ENCODE results near the gene MRPL12.
A peak's percentile ranks its signal among the peaks of the same experiment; 100 is the strongest.

The MRPL12 gene

DNA sequence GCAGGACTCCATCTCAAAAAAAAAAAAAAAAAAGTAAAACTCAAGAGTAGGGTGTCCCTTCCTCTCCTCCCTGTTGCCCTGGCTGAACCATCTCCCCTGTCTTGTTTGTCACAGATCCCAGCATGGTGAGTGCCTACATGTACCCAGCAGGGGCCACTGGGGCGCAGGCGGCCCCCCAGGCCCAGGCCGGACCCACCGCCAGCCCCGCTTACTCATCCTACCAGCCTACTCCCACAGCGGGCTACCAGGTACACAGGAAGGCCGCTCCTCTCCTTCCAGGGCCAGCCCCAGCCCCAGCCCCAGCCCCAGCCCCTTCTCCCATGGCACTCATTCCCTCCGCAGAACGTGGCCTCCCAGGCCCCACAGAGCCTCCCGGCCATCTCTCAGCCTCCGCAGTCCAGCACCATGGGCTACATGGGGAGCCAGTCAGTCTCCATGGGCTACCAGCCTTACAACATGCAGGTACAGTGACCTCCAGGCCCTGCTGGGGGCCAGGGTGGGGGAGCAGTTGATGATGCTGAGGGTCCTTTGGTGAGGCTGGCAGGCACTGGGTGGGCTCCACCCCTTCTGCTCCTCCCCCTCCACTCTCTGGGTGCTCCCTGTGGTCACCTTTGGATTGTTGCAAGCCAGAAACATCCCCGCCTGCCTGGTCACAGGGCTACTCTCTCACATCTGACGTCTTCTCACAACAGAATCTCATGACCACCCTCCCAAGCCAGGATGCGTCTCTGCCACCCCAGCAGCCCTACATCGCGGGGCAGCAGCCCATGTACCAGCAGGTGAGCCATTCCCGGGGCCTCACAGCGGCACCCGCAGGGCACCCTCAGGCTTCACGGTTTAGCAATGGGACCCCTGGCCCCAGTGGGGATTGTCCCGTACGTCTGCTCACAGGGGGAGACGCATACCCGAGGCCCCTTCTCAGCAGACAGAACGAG is 2.5 kb upstream of the MRPL12 start:
- Mint-ChIP-seq H3K27ac (peak overlapping the region in 1 of 2 donors; percentile 97), H3K36me3 (ENCODE audit: insufficient read depth) (peaks cover 52% of the 10 kb centered on the region), H3K9me3 (no peaks in the 10 kb centered on the region), H3K4me1 (ENCODE audit: low read depth in 2 of 2) (peaks cover 19 to 20% of the 10 kb centered on the region in 2 donors), H3K27me3 (no peaks in the 10 kb centered on the region), H3K4me3 (peak overlapping the region in 1 of 2 donors; percentile 6)
- no peak for DNase-seq
- ATAC-seq (replicated peaks), result no peak

DNA sequence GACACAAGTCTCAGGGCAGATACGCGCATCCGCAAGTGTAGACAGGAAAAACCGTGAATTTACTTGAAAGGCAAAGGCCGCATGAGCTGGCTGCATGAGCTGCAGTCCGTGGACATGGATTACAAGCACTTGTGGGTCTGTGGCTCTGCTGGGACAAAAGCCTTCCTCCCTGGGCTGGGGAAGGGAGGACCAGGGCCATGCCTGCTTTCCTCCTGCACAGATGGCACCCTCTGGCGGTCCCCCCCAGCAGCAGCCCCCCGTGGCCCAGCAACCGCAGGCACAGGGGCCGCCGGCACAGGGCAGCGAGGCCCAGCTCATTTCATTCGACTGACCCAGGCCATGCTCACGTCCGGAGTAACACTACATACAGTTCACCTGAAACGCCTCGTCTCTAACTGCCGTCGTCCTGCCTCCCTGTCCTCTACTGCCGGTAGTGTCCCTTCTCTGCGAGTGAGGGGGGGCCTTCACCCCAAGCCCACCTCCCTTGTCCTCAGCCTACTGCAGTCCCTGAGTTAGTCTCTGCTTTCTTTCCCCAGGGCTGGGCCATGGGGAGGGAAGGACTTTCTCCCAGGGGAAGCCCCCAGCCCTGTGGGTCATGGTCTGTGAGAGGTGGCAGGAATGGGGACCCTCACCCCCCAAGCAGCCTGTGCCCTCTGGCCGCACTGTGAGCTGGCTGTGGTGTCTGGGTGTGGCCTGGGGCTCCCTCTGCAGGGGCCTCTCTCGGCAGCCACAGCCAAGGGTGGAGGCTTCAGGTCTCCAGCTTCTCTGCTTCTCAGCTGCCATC is 1.7 kb upstream of the MRPL12 start:
- no peaks in the 10 kb centered on the region for H3K27me3 Mint-ChIP-seq
- ATAC-seq (replicated peaks), result no peak

DNA sequence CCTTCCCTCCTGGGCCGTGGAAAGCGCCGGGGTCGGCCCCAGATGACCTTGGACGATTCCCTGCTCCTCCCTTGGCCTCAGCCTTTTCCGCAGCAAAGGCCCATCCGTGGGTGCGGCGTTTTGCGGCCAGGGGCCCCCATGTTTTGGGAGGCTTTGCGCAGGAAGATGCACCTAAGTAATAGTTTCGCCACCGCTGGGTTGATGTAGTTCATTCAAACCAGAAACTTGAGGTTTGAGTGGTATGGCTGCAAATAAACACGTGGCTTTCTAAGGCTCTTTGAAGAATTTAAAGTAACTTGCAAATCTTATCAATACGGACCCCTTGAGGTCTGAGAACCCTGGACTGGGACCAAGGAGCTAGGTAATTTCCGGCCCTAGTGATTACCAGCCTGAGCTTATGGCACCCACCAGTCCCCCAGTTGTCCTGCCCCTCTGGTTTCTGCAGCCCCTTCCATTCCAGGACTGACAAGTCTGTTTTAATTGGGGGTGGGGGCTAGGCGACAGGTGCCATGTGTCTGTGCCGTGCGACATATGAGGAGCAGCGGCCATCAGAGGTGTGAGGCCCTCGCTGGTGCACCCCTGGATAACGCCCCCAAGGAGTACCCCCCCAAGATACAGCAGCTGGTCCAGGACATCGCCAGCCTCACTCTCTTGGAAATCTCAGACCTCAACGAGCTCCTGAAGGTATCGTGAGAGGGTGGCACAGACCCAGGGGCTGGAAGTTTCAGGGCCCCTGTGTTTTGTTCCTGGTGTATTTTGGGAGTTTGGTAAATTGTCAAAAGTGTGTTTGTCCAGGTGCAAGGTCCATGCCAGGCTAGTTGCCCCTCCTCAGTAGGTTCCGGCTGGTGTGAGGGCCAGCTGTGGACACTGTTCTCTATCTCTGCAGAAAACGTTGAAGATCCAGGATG is 834 bp downstream of the MRPL12 start:
- Mint-ChIP-seq H3K27ac (peak overlapping the region; percentile 97 to 98), H3K4me1 (ENCODE audit: low read depth in 2 of 2) (peaks cover 20% of the 10 kb centered on the region in 2 donors), H3K36me3 (ENCODE audit: insufficient read depth) (peaks cover 44% of the 10 kb centered on the region), H3K27me3 (no peaks in the 10 kb centered on the region), H3K4me3 (peak overlapping the region; percentile 93 to 94), H3K9me3 (no peaks in the 10 kb centered on the region)
- DNase-seq (no peak), ATAC-seq (replicated peaks) (peak; percentile 20)

More for the DNA sequence above, 1.7 kb upstream of the MRPL12 start:
- H3K4me3 Mint-ChIP-seq, result peak overlapping the region; percentile 93 to 94
- no peaks in the 10 kb centered on the region for H3K9me3 Mint-ChIP-seq
- peak overlapping the region; percentile 97 to 98 for H3K27ac Mint-ChIP-seq
- no peak for DNase-seq
- peaks cover 52% of the 10 kb centered on the region for H3K36me3 Mint-ChIP-seq (ENCODE audit: insufficient read depth)
- H3K4me1 Mint-ChIP-seq (ENCODE audit: low read depth in 2 of 2), result peaks cover 20% of the 10 kb centered on the region in 2 donors

DNA sequence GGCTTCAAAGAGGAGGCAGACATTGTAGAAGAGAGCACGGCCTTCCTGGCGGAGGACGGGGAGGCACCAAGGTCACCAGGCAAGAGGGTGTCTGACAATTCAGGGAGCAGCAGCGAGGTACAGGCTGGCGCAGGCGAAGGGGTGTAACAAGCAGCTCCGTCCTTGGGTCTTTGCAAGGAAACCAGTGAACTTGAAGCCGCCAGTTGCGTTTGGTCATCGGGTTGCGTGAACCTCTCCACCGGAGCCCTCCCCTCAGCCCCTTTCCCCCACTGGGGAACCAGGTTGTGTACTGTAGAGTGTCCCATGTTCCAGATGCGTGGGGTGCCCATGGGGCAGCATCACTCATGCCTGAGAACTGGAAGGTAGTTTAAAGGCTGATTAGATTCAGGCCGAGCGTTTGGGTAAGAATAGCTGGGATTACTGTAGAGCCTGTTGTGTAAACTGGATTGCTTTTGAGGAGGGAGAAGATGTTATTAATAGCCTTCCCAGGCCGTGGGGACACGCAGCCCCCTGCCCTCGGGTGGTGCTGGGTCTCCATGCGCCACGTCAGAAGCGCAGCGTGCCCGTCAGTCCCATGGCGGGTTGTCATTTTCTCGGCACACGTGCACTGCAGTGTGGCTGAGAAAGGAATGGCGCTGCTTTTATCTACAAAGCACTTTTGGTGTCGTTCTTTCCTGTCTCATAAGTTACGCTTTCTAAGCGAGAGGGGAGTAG is 2.5 kb downstream of the MRPL12 start:
- Mint-ChIP-seq H3K36me3 (ENCODE audit: insufficient read depth) (peaks cover 40% of the 10 kb centered on the region), H3K4me3 (no peak overlapping the region), H3K27ac (peak overlapping the region in 1 of 2 donors; percentile 81), H3K4me1 (ENCODE audit: low read depth in 2 of 2) (peaks cover 20 to 23% of the 10 kb centered on the region in 2 donors), H3K27me3 (no peaks in the 10 kb centered on the region), H3K9me3 (no peaks in the 10 kb centered on the region)
- no peak for DNase-seq
- ATAC-seq (replicated peaks), result no peak

DNA sequence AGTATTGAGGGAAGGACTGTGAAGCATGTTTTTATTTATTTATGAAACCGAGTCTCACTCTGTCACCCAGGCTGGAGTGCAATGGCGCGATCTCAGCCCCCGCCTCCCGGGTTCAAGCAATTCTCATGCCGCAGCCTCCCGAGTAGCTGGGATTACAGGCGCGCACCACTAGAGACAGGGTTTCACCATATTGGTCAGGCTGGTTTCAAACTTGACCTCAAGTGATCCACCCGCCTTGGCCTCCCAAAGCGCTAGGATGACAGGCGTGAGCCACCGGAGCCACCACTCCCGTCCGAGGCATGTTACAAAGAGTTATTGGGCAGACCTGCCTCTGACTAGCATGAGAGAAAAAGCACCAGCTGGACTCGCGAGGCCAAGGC is 3.1 kb downstream of the MRPL12 start:
- H3K27ac Mint-ChIP-seq, result peak overlapping the region in 1 of 2 donors; percentile 81
- H3K9me3 Mint-ChIP-seq, result no peaks in the 10 kb centered on the region
- H3K4me1 Mint-ChIP-seq (ENCODE audit: low read depth in 2 of 2), result peaks cover 15 to 22% of the 10 kb centered on the region in 2 donors
- no peak overlapping the region for H3K4me3 Mint-ChIP-seq
- DNase-seq, result no peak
- no peak for ATAC-seq (replicated peaks)
- peaks cover 35% of the 10 kb centered on the region for H3K36me3 Mint-ChIP-seq (ENCODE audit: insufficient read depth)
- no peaks in the 10 kb centered on the region for H3K27me3 Mint-ChIP-seq

DNA sequence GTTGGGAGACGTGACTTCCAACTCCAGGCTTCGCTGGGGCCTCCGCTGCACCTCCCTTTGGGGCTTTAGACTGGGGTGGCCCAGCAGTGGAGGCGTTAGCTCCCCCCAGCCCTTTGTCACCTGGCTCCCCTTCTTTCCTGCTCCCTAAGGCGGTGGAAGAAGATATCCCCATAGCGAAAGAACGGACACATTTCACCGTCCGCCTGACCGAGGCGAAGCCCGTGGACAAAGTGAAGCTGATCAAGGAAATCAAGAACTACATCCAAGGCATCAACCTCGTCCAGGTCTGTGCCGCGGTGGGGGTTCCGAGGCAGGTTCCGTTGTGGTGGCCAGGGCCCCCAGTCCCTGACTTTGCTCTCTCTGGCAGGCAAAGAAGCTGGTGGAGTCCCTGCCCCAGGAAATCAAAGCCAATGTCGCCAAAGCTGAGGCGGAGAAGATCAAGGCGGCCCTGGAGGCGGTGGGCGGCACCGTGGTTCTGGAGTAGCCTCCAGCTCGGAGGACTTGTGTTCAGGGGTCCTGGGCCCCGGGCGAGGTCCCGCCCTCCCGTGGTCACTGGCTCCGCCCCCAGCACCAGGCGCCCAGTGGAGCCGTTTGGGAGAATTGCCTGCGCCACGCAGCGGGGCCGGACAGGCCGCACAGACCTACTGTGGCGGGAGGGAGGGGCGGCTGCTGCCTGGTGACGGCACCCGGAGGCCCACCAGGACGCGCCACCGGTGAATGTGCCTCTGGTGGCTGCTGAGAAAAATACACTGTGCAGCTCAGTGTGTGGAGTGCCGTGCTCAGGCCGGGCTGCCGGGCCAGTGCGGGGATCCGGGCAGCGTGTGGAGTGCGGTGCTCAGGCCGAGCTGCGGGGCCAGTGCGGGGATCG is 3.8 kb downstream of the MRPL12 start:
- H3K36me3 Mint-ChIP-seq (ENCODE audit: insufficient read depth), result peaks cover 41% of the 10 kb centered on the region
- H3K9me3 Mint-ChIP-seq, result no peaks in the 10 kb centered on the region
- no peaks in the 10 kb centered on the region for H3K27me3 Mint-ChIP-seq
- no peak for ATAC-seq (replicated peaks)
- no peak for DNase-seq
- peak overlapping the region in 1 of 2 donors; percentile 81 for H3K27ac Mint-ChIP-seq
- H3K4me1 Mint-ChIP-seq (ENCODE audit: low read depth in 2 of 2), result peaks cover 14 to 16% of the 10 kb centered on the region in 2 donors
- H3K4me3 Mint-ChIP-seq, result no peak overlapping the region

DNA sequence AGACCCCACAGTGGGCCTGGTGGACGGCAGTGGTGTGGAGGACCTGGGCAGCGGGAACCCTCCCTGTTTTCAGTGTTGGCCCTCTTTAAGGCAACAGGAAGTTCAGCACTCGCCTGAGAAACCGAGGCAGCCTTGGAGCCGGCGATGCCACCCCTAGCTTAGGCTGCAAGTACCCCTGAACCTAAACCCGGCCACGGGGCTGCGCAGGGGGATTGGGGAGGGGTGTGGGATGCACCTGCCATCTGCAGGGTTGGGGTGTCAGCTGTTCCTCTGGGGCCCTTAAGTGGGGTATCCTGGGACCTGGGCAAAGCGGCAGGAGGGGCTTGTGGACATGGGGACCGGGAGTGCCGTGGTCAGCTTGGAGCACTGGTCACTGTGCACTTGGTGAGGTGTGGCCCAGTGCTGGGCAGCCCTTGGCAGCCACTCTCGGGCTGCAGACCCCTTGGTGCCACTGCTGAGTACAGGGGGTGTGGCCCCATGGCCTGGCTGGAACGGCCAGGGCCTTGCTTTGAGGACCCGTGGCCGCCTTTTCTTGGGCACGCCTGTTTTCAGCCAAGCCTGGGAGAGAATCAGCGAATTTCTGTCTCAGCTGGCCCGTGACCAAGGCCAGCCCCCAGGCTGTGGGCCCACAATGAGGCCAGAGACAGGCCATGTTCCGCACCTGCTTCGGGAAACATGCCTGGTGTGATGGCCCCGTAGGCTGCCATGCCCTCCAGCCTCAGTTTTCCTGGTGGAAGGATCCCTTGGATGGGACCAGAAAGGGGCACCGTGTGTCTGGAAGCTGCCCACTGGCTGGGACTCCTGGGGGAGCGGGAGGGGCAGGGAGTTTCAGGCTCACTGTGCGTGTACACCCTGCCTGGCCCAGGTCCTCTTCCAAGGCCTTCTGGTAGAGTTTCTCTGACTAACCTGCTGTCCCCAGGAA is 4.8 kb downstream of the MRPL12 start:
- DNase-seq, result no peak
- H3K27me3 Mint-ChIP-seq, result no peaks in the 10 kb centered on the region
- H3K36me3 Mint-ChIP-seq (ENCODE audit: insufficient read depth), result peaks cover 33% of the 10 kb centered on the region
- no peak for ATAC-seq (replicated peaks)
- H3K4me3 Mint-ChIP-seq, result no peak overlapping the region
- H3K27ac Mint-ChIP-seq, result peak overlapping the region in 1 of 2 donors; percentile 26
- peaks cover 10 to 12% of the 10 kb centered on the region in 2 donors for H3K4me1 Mint-ChIP-seq (ENCODE audit: low read depth in 2 of 2)
- H3K9me3 Mint-ChIP-seq, result no peaks in the 10 kb centered on the region

DNA sequence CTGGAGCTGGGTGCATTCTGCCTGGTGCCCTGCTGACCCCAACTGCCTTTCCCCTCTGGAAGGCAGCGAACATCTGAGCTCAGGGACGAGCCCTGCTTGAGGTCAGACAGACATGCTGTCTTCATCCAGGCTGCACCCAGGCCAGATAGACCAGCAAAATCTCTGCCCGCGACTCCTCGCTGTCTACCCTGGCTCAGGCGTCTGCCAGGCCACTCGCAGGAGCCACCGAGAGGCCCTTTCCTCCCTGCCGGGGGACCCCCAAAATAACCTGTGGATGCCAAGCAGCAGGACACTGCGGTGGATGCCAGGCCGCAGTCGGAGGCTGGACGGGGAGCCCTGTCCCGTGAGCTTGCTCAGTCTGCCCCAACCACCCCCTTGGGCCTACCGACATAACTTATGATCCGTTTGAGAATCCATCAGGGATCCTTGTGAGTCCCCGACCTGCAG is 5.6 kb downstream of the MRPL12 start:
- peaks cover 10 to 12% of the 10 kb centered on the region in 2 donors for H3K4me1 Mint-ChIP-seq (ENCODE audit: low read depth in 2 of 2)
- ATAC-seq (replicated peaks) (no peak), DNase-seq (no peak)
- no peak overlapping the region for H3K27ac Mint-ChIP-seq
- peaks cover 28% of the 10 kb centered on the region for H3K36me3 Mint-ChIP-seq (ENCODE audit: insufficient read depth)
- no peaks in the 10 kb centered on the region for H3K9me3 Mint-ChIP-seq
- no peak overlapping the region for H3K4me3 Mint-ChIP-seq
- no peaks in the 10 kb centered on the region for H3K27me3 Mint-ChIP-seq

DNA sequence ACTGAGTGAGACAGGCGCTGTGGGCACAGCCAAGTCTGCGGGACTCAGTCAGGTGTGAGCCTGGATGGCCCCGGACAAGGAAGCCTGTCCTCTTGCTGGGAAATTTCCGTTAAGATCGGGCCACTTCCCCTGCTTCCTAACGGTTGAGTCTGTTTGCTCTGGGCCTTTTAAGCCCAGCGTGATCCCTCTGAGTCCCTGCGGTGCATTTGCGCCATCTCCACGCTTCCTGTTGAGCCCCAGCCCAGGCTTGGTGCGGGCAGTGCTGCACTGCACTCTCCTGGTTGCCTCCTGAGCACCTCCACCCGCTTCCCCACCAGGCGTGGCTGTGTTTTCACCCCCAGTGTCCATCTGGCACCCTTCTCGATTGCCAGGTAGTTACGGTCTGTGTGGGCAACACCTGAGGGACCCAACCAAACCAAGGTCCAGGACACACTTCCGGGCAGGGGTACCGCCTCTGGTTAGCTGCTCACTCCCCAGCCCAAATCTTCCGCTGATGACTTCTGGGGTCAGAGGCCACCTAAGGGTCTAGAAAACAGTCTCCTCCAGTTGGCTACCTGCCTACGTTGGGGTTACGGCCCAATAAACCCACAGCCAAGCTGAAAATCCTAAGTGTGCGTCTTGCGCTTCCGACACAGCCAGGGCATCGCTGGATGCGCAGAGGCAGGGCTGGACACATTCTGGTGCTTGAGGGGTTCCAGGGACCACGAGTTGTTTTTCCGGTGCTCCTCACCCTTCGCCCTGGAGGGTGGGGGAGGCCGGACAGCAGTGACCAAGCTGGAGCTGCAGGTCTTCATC is 7.5 kb downstream of the MRPL12 start:
- Mint-ChIP-seq H3K9me3 (no peaks in the 10 kb centered on the region), H3K27ac (peak overlapping the region in 1 of 2 donors; percentile 74), H3K4me3 (peak overlapping the region; percentile 67 to 81), H3K36me3 (ENCODE audit: insufficient read depth) (peaks cover 16% of the 10 kb centered on the region), H3K27me3 (no peaks in the 10 kb centered on the region), H3K4me1 (ENCODE audit: low read depth in 2 of 2) (peaks cover 4 to 10% of the 10 kb centered on the region in 2 donors)
- no peak for ATAC-seq (replicated peaks)
- no peak for DNase-seq

DNA sequence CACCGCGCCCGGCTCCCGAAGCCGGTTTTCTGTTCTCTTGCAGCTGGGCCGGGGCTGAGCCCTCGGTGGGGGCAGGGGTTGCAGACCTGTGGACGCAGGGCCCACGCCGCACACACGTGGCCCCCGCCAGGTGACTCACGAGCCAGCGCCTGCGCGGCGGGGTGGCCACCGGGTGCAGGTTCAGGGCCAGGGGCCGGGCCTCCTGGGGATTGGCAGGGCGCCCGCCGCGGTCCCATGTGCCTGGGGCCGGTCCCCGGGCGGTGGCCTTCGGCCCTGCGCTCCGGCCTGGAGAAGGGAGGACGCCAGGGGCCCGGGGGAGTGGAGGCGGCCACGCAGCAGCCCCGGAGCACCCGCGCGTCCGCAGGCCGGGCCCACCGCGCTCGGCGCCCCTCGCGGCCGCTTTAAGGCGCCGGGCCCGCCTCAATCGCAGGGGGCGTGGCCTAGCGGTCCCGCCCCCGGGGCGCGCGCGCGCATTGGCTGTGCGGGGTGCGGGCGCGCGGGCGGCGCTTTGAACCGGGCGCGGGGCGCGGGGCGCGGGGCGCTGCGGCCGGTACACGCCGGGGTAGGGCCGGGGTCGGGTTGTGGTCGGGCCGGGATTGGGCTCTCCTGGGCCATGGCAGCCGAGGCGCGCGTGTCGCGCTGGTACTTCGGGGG is 8.8 kb downstream of the MRPL12 start, which contains the start of gene SLC25A10:
Gene SLC25A10 (plus strand): TSS at position 471 of the 654 bp plus-strand sequence. CDS start 143 bp downstream, at position 614.
- peaks cover 4 to 10% of the 10 kb centered on the region in 2 donors for H3K4me1 Mint-ChIP-seq (ENCODE audit: low read depth in 2 of 2)
- peak; percentile 84 for ATAC-seq (replicated peaks)
- no peaks in the 10 kb centered on the region for H3K9me3 Mint-ChIP-seq
- no peaks in the 10 kb centered on the region for H3K27me3 Mint-ChIP-seq
- peak within 1 kb of the TSS; percentile 82 to 83 for H3K4me3 Mint-ChIP-seq
- H3K36me3 Mint-ChIP-seq (ENCODE audit: insufficient read depth), result peaks cover 14% of the 10 kb centered on the region
- DNase-seq, result peak; percentile 58 to 67 (median 64)
- H3K27ac Mint-ChIP-seq, result peak within 1 kb of the TSS in 1 of 2 donors; percentile 74

Data from effector memory CD8-positive, alpha-beta T cell (primary cell).